Breast epithelium (tissue), 3 donors: ENCODE results near the gene FAM111A.

Experiments used
- CTCF ChIP-seq, 3 donors: fragments of 450-650 bp; IDR thresholded peaks; one replicate each; pipeline ENCODE4 v1.5.1; 2016 to 2017; ENCODE audit warnings: antibody characterized with exemption in 3 of 3, mild to moderate bottlenecking in 3 of 3, moderate library complexity in 3 of 3
- POLR2A ChIP-seq: fragments of 450-650 bp; IDR thresholded peaks from one replicate; pipeline ENCODE4 v1.6.1; 2016; ENCODE audit warnings: antibody characterized with exemption, mild to moderate bottlenecking, moderate library complexity
- POLR2AphosphoS5 ChIP-seq, 3 donors: sonication (generic); formaldehyde crosslinking; IDR thresholded peaks; one replicate each; pipeline ENCODE4 v1.6.1; 2017; ENCODE audit warnings: antibody characterized with exemption in 3 of 3

GRCh38 chr11:59180907-59181306 is 38.3 kb downstream of the FAM111A start:
- TF ChIP-seq CTCF (IDR thresholded peaks at IDR 0.05) (no peak), POLR2A (no peak), POLR2AphosphoS5 (IDR thresholded peaks at IDR 0.05) (no peak)
